HepG2 (cell line): ENCODE results near the gene FGF14. TPM values are rescaled to one million over a fixed set of nuclear protein-coding genes. Genes with fewer than 3 reads are reported as not detected.

Experiments used
- ATAC-seq: fragments of 200-7000 bp; cut with Tn5 transposase; 3 replicates; pipeline ENCODE4 v1.9.1; 2020; ENCODE audit warnings: mild to moderate bottlenecking, moderate library complexity
- BruUV-seq: library from RNA; stranded (reverse); fragments of 400-500 nt; replicated peaks from 2 replicates; lab custom pipeline; 2021; lab: Mats Ljungman, UMichigan
- CTCF ChIA-PET: fragments of 300-600 bp; formaldehyde crosslinking; extraction: SDS; loops from one replicate; lab custom pipeline; 2021; ENCODE audit warnings: low total read pairs, inconsistent platforms, low intra/inter-chr PET ratio; lab: Yijun Ruan, JAX
- POLR2A ChIA-PET: fragments of 350-600 bp; sonication (Branson Sonifier 250); formaldehyde crosslinking; loops from one replicate; lab custom pipeline; 2020; ENCODE audit warnings: antibody characterized with exemption, inconsistent platforms; lab: Yijun Ruan, JAX
- DNase-seq: peaks from one replicate; pipeline ENCODE4 v3.0.0-alpha.2; 2015; ENCODE audit warnings: low spot score
- FAIRE-seq: peaks from 3 replicates; lab custom pipeline; 2011; peaks lifted over from hg19 to GRCh38; lab: Jason Lieb, UNC
- H2AFZ ChIP-seq: one replicate; pipeline ENCODE4 v1.6.1; 2011; ENCODE audit warnings: low read length, inconsistent platforms
- H3K27ac ChIP-seq: fragments of 300-600 bp; 3 replicates; pipeline ENCODE4 v1.8.0; 2011; ENCODE audit warnings: mixed run types, mild to moderate bottlenecking, mixed read lengths, low read length, inconsistent platforms; ENCODE audit not compliant: insufficient read depth; ENCODE audit errors: extremely low read length
- H3K27me3 ChIP-seq, 2 experiments: fragments of 200-600 bp in 1 of 2; 2 replicates in 1 of 2; 3 replicates in 1 of 2; pipeline versions ENCODE4 v1.6.0 to v1.8.0; 2011; ENCODE audit warnings: low read length in 2 of 2, mild to moderate bottlenecking in 2 of 2, moderate library complexity in 2 of 2, inconsistent platforms in 1 of 2; ENCODE audit not compliant: insufficient read depth in 2 of 2, control insufficient read depth in 1 of 2
- H3K36me3 ChIP-seq, 2 experiments: fragments of 200-600 bp in 1 of 2; replicated peaks in 1 of 2; 2 replicates in 1 of 2; 3 replicates in 1 of 2; pipeline versions ENCODE4 v1.5.1 to v1.8.0; 2011; ENCODE audit warnings: low read length in 2 of 2, inconsistent platforms in 1 of 2; ENCODE audit not compliant: insufficient read depth in 2 of 2, control insufficient read depth in 1 of 2
- H3K4me1 ChIP-seq: 2 replicates; pipeline ENCODE4 v1.5.1; 2012; ENCODE audit warnings: low read length, inconsistent platforms; ENCODE audit not compliant: insufficient read depth
- H3K4me2 ChIP-seq: 2 replicates; pipeline ENCODE4 v1.6.0; 2011; ENCODE audit warnings: low read depth, low read length, inconsistent platforms
- H3K4me3 ChIP-seq, 3 experiments: fragments of 200-600 bp in 1 of 3; sonication (generic), shearing (Covaris generic) in 1 of 3; replicated peaks in 1 of 3; 2 replicates each; pipeline ENCODE4 v1.5.1; 2011 to 2016; ENCODE audit warnings: low read length in 3 of 3, inconsistent platforms in 2 of 3, low read depth in 2 of 3, mild to moderate bottlenecking in 2 of 3, control low read depth in 1 of 3, mixed read lengths in 1 of 3; ENCODE audit not compliant: insufficient read depth in 1 of 3
- H3K79me2 ChIP-seq: one replicate; pipeline ENCODE4 v1.6.1; 2011; ENCODE audit warnings: low read length, inconsistent platforms; ENCODE audit not compliant: insufficient read depth
- H3K9ac ChIP-seq: 2 replicates; pipeline ENCODE4 v1.6.0; 2011; ENCODE audit warnings: mild to moderate bottlenecking, low read depth, low read length, inconsistent platforms; ENCODE audit not compliant: insufficient read depth
- H3K9me3 ChIP-seq: 2 replicates; pipeline ENCODE4 v1.5.1; 2012; ENCODE audit warnings: mild to moderate bottlenecking, low read length
- H4K20me1 ChIP-seq: 2 replicates; pipeline ENCODE4 v1.6.0; 2011; ENCODE audit warnings: inconsistent platforms, mild to moderate bottlenecking, low read length, moderate library complexity; ENCODE audit not compliant: insufficient read depth
- ATF5 ChIP-seq: sonication (generic); formaldehyde crosslinking; IDR thresholded peaks from 2 replicates; pipeline ENCODE4 v1.4.0; 2020; ENCODE audit warnings: mild to moderate bottlenecking, low read depth, missing genetic modification reagents
- BRD4 ChIP-seq: sonication (generic); formaldehyde crosslinking; IDR thresholded peaks from 2 replicates; pipeline ENCODE4 v1.4.0; 2020; ENCODE audit warnings: missing genetic modification reagents
- CTCF ChIP-seq: sonication (generic); formaldehyde crosslinking; IDR thresholded peaks from 2 replicates; pipeline ENCODE4 v1.5.0; 2020; ENCODE audit warnings: mild to moderate bottlenecking, missing genetic modification reagents, moderate library complexity
- ETV6 ChIP-seq: sonication (generic); formaldehyde crosslinking; conservative IDR thresholded peaks from 2 replicates; pipeline ENCODE4 v1.4.0; 2020; ENCODE audit warnings: missing genetic modification reagents
- KAT2B ChIP-seq: fragments of 150-350 bp; IDR thresholded peaks from 2 replicates; pipeline ENCODE4 v1.6.1; 2014; ENCODE audit warnings: low read depth, low read length, borderline replicate concordance
- MAFF ChIP-seq: IDR thresholded peaks from 2 replicates; pipeline ENCODE4 v1.6.1; 2011; ENCODE audit warnings: low read depth, low read length, improper control_type of control experiment
- MIXL1 ChIP-seq: IDR thresholded peaks from 2 replicates; pipeline ENCODE4 v1.6.1; 2016
- RAD21 ChIP-seq: fragments of 450-650 bp; formaldehyde crosslinking; IDR thresholded peaks from 2 replicates; pipeline ENCODE4 v1.5.0; 2020; ENCODE audit warnings: mild to moderate bottlenecking
- RERE ChIP-seq: IDR thresholded peaks from 2 replicates; pipeline ENCODE4 v1.6.1; 2016; ENCODE audit warnings: low read depth, missing genetic modification reagents, missing compliant biosample characterization
- SMC3 ChIP-seq: IDR thresholded peaks from 2 replicates; pipeline ENCODE4 v1.6.1; 2011; ENCODE audit warnings: low read length, improper control_type of control experiment
- STAG1 ChIP-seq: sonication (generic); formaldehyde crosslinking; IDR thresholded peaks from 2 replicates; pipeline ENCODE4 v1.4.0; 2020; ENCODE audit warnings: missing genetic modification reagents
- TSC22D2 ChIP-seq: sonication (generic); formaldehyde crosslinking; IDR thresholded peaks from 2 replicates; pipeline ENCODE4 v1.5.1; 2020; ENCODE audit warnings: missing genetic modification reagents, mild to moderate bottlenecking, borderline replicate concordance
- ZNF276 ChIP-seq: sonication (generic); formaldehyde crosslinking; IDR thresholded peaks from 2 replicates; pipeline ENCODE4 v1.4.0; 2020; ENCODE audit warnings: mild to moderate bottlenecking, low read depth, missing genetic modification reagents
- ZNF557 ChIP-seq: sonication (generic); formaldehyde crosslinking; IDR thresholded peaks from 2 replicates; pipeline ENCODE4 v1.4.0; 2020; ENCODE audit warnings: missing genetic modification reagents
- WGBS: methylation state at CpG from one replicate; pipeline ENCODE4 v1.1.6; 2017; ENCODE audit warnings: low lambda C conversion rate; 5-methylcytosine and 5-hydroxymethylcytosine counted together
- in situ Hi-C: cut with HindIII; loops from 2 replicates; pipeline ENCODE4 v1.10.0; 2017; ENCODE audit warnings: low pct_unique_long_range_greater_than_20kb; ENCODE audit not compliant: extremely low pct_ligation_motif_present
- intact Hi-C: fragments of 100-400 bp; cut with micrococcal nuclease; formaldehyde crosslinking; loops from one replicate; pipeline ENCODE4 v1.10.0; 2022; ENCODE audit not compliant: unreplicated experiment
- polyA plus RNA-seq, 8 experiments: library from polyadenylated mRNA; depleted of rRNA in 3 of 8; stranded (reverse) in 7 of 8; unstranded in 1 of 8; fragments of >200 nt; fragmentation: Illumina TruSeq in 4 of 8; extraction: Trizol in 4 of 8; gene quantifications; 2 replicates each; pipeline versions ENCODE4 v1.2.1 to v1.2.3, GENCODE V29; 2011 to 2016; ENCODE audit warnings: low read depth in 4 of 8, missing spikeins in 1 of 8, mixed read lengths in 1 of 8; ENCODE audit not compliant: insufficient read depth in 1 of 8
- total RNA-seq, 5 experiments: library from RNA; depleted of rRNA; stranded (reverse); fragments of >200 nt; fragmentation: Illumina TruSeq; extraction: Trizol; gene quantifications; 2 replicates each; pipeline ENCODE4 v1.2.3, GENCODE V29; 2016; ENCODE audit warnings: low read depth in 1 of 5

FGF14 gene
- total and polyA plus RNA-seq, 2 of the 13 experiments (the other 11 are each of a cell fraction or from before 2014, with no cell fraction given), result not detected

GRCh38 chr13:102141625-102142472, 260.0 kb downstream of the FGF14 start:
- Histone ChIP-seq H3K4me2 (no peak overlapping the region), H3K9me3 (no peaks in the 10 kb centered on the region), H3K4me1 (no peaks in the 10 kb centered on the region), H3K36me3 (no peaks in the 10 kb centered on the region), H4K20me1 (no peaks in the 10 kb centered on the region), H3K27me3 (no peaks in the 10 kb centered on the region), H3K27ac (no peak overlapping the region), H2AFZ (no peak overlapping the region), H3K79me2 (no peaks in the 10 kb centered on the region), H3K9ac (no peak overlapping the region), H3K4me3 (no peak overlapping the region)
- no TSS peak for BruUV-seq
- FAIRE-seq, result no peak
- intact Hi-C loops (loop anchor here (2.0 to 5.0 kb wide), 3 partner anchors 315 to 430 kb away; no protein-coding TSS in a partner anchor), in situ Hi-C loops (loop anchor here (25.0 kb wide), 1 partner anchor 420 kb away; no protein-coding TSS in a partner anchor)
- peak; percentile 4 for DNase-seq
- ATAC-seq, result no peak
- 17% methylated on average over 4 of the region's 4 CpGs for WGBS
- ChIA-PET CTCF (interaction anchor here (1.1 to 1.5 kb wide), 2 partner anchors 315 to 413 kb away, joined by 4 to 9 read pairs; no protein-coding TSS in a partner anchor), POLR2A (no interaction called here)
- TF ChIP-seq ATF5 (CRISPR knock-in tag) (no peak), TSC22D2 (no peak), ETV6 (no peak), ZNF557 (CRISPR knock-in tag) (no peak), KAT2B (no peak), SMC3 (peak; percentile 51), CTCF (CRISPR knock-in tag) (peak; percentile 53), STAG1 (peak; percentile 40), RAD21 (CRISPR knock-in tag) (no peak), MIXL1 (CRISPR knock-in tag) (no peak), RERE (CRISPR knock-in tag) (no peak), BRD4 (CRISPR knock-in tag) (no peak), ZNF276 (CRISPR knock-in tag) (no peak), MAFF (no peak)
